Smooth muscle cell (in vitro differentiated cells): ENCODE measurements around the gene LARGE1. TPM values are rescaled to one million over a fixed set of nuclear protein-coding genes. Genes with fewer than 3 reads are reported as not detected.

Source experiments
- DNase-seq: peaks from one replicate; lab custom pipeline; 2025; ENCODE audit not compliant: unreplicated experiment; lab: John Stamatoyannopoulos, UW
- H2AFZ ChIP-seq: fragments of 200-600 bp; sonication (generic); 2 replicates; pipeline ENCODE4 v1.6.0; 2016; ENCODE audit warnings: antibody characterized with exemption, low read depth, mild to moderate bottlenecking
- H3F3A ChIP-seq: fragments of 200-600 bp; sonication (generic); 2 replicates; pipeline ENCODE4 v1.6.0; 2017; ENCODE audit warnings: antibody characterized with exemption, low read depth
- H3K27ac ChIP-seq: fragments of 200-600 bp; sonication (generic); 2 replicates; pipeline ENCODE4 v1.5.1; 2016; ENCODE audit warnings: low read depth, mild to moderate bottlenecking
- H3K27me3 ChIP-seq: fragments of 200-600 bp; sonication (generic); 2 replicates; pipeline ENCODE4 v1.6.1; 2016; ENCODE audit warnings: low read depth, mild to moderate bottlenecking
- H3K36me3 ChIP-seq: fragments of 200-600 bp; sonication (generic); 2 replicates; pipeline ENCODE4 v1.5.1; 2016; ENCODE audit warnings: low read depth
- H3K4me1 ChIP-seq: fragments of 200-600 bp; sonication (generic); 2 replicates; pipeline ENCODE4 v1.5.1; 2016; ENCODE audit warnings: low read depth
- H3K4me2 ChIP-seq: fragments of 200-600 bp; sonication (generic); 2 replicates; pipeline ENCODE4 v1.6.0; 2016; ENCODE audit warnings: mild to moderate bottlenecking
- H3K4me3 ChIP-seq: fragments of 200-600 bp; sonication (generic); 2 replicates; pipeline ENCODE4 v1.5.1; 2016; ENCODE audit warnings: mild to moderate bottlenecking
- H3K79me2 ChIP-seq: fragments of 200-600 bp; sonication (generic); 2 replicates; pipeline ENCODE4 v1.6.0; 2016; ENCODE audit warnings: low read depth, mild to moderate bottlenecking
- H3K9ac ChIP-seq: fragments of 200-600 bp; sonication (generic); 2 replicates; pipeline ENCODE4 v1.6.0; 2016; ENCODE audit warnings: low read depth
- H3K9me3 ChIP-seq: fragments of 200-600 bp; sonication (generic); replicated peaks from 2 replicates; pipeline ENCODE4 v1.5.1; 2016; ENCODE audit warnings: low read depth
- H4K20me1 ChIP-seq: fragments of 200-600 bp; sonication (generic); 2 replicates; pipeline ENCODE4 v1.6.0; 2016; ENCODE audit warnings: low read depth
- CTCF ChIP-seq: fragments of 200-600 bp; sonication (generic); IDR thresholded peaks from 2 replicates; pipeline ENCODE4 v1.5.1; 2017; ENCODE audit warnings: borderline replicate concordance, mild to moderate bottlenecking, antibody characterized with exemption; ENCODE audit not compliant: insufficient read depth, poor library complexity, severe bottlenecking
- WGBS: methylation state at CpG from one replicate; pipeline ENCODE4 v1.1.7; 2016; ENCODE audit warnings: low lambda C conversion rate; 5-methylcytosine and 5-hydroxymethylcytosine counted together
- polyA plus RNA-seq: library from polyadenylated mRNA; unstranded; fragments of >200 nt; fragmentation: Nextera tagmentation; extraction: Ambion mirVana; gene quantifications from 2 replicates; pipeline ENCODE4 v1.2.1, GENCODE V29; 2016
- total RNA-seq: library from RNA; depleted of rRNA; stranded (reverse); fragments of >200 nt; gene quantifications from 2 replicates; pipeline ENCODE4 v1.2.3, GENCODE V29; 2014

LARGE1 gene
- total and polyA plus RNA-seq, 2 experiments from 2014 or later, result 11.9 to 18.0 TPM

DNA sequence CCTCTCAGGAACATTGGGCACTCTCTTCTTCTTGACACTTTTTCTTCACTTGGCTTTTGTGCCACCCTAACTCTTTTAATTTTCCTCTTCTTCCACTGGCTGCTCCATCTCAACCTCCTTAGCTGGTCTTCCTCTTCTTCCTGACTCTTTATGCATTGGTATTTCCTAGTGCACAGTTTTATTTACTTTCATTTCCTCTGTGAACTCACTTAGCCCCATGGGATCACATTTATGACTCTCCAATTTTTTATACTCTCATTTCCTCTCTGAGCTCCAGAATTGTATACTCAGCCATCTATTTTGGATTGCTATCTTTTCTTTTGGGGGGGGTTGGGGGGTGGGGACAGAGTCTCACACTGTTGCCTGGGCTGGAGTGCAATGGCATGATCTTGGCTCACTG lies 38.5 kb upstream of the LARGE1 start:
- TF ChIP-seq CTCF, result no peak
- Histone ChIP-seq H4K20me1 (no peaks in the 10 kb centered on the region), H3K27me3 (no peaks in the 10 kb centered on the region), H2AFZ (no peak overlapping the region), H3K9me3 (no peaks in the 10 kb centered on the region), H3K79me2 (no peaks in the 10 kb centered on the region), H3K9ac (no peak overlapping the region), H3K27ac (no peak overlapping the region), H3K4me2 (no peak overlapping the region), H3F3A (no peaks in the 10 kb centered on the region), H3K4me1 (no peaks in the 10 kb centered on the region), H3K4me3 (no peak overlapping the region), H3K36me3 (no peaks in the 10 kb centered on the region)
- no peak for DNase-seq

DNA sequence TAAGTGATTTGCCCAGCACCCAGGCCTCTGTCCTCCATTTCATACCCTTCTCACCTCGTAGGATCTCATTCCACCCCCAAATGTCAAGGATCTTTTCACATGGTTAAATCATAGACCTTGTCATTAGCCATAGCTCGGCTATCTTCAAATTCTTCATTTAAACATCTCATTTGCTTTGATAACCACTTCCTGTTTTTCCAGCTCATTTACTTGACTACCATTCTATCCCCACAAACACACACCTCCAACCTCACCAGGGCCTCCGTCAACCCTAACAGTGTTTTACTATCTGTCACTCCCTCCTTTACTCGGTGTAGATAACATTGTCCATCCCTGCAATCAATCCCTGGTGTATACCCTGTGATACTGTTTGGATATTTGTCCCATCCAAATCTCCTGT lies 36.8 kb upstream of the LARGE1 start:
- H2AFZ ChIP-seq, result no peak overlapping the region
- TF ChIP-seq CTCF, result no peak
- 76% methylated on average over 4 of the region's 4 CpGs for WGBS

GRCh38 chr22:33952776-33953175 lies 32.5 kb upstream of the LARGE1 start:
- Histone ChIP-seq H3K79me2 (no peaks in the 10 kb centered on the region), H4K20me1 (no peaks in the 10 kb centered on the region), H3K4me2 (no peak overlapping the region), H3K9me3 (no peaks in the 10 kb centered on the region), H2AFZ (no peak overlapping the region), H3F3A (no peaks in the 10 kb centered on the region), H3K9ac (no peak overlapping the region), H3K27ac (no peak overlapping the region), H3K4me3 (no peak overlapping the region), H3K36me3 (no peaks in the 10 kb centered on the region), H3K27me3 (no peaks in the 10 kb centered on the region), H3K4me1 (no peaks in the 10 kb centered on the region)
- WGBS, result 91% methylated on average over 4 of the region's 4 CpGs
- DNase-seq, result no peak
- no peak for TF ChIP-seq CTCF

More for the DNA sequence above, 36.8 kb upstream of the LARGE1 start:
- Histone ChIP-seq H3K9me3 (no peaks in the 10 kb centered on the region), H4K20me1 (no peaks in the 10 kb centered on the region), H3K27ac (no peak overlapping the region), H3K4me3 (no peak overlapping the region), H3K9ac (no peak overlapping the region), H3K4me2 (no peak overlapping the region), H3K27me3 (no peaks in the 10 kb centered on the region), H3K36me3 (no peaks in the 10 kb centered on the region), H3K79me2 (no peaks in the 10 kb centered on the region), H3K4me1 (no peaks in the 10 kb centered on the region), H3F3A (no peaks in the 10 kb centered on the region)
- DNase-seq, result no peak

- H3K4me1 ChIP-seq, result no peaks in the 10 kb centered on the region
- no peak overlapping the region for H2AFZ ChIP-seq
- H3K27me3 ChIP-seq, result peaks cover 2% of the 10 kb centered on the region
- DNase-seq, result no peak
- H3K4me3 ChIP-seq, result no peak overlapping the region
- no peaks in the 10 kb centered on the region for H3K9me3 ChIP-seq
- no peak overlapping the region for H3K27ac ChIP-seq
- no peaks in the 10 kb centered on the region for H3K79me2 ChIP-seq
- no peak overlapping the region for H3K9ac ChIP-seq
- no peak overlapping the region for H3K4me2 ChIP-seq
- H4K20me1 ChIP-seq, result no peaks in the 10 kb centered on the region
- WGBS, result 80% methylated on average over 5 of the region's 5 CpGs
- H3F3A ChIP-seq, result no peaks in the 10 kb centered on the region
- TF ChIP-seq CTCF, result no peak
- no peaks in the 10 kb centered on the region for H3K36me3 ChIP-seq
Measured at GRCh38 chr22:33940741-33941140, 20.5 kb upstream of the LARGE1 start.
